GM12878 (cell line): ENCODE data around the gene PIEZO2. TPM values are rescaled to one million over a fixed set of nuclear protein-coding genes. Genes with fewer than 3 reads are reported as not detected.

Experiments
- ATAC-seq: fragments of 200-7000 bp; cut with Tn5 transposase; 3 replicates; pipeline ENCODE4 v1.9.1; 2020; ENCODE audit warnings: mild to moderate bottlenecking, moderate library complexity
- BruUV-seq: library from RNA; stranded (reverse); fragments of 400-500 nt; replicated peaks from 2 replicates; lab custom pipeline; 2021; lab: Mats Ljungman, UMichigan
- CTCF ChIA-PET: fragments of 300-600 bp; sonication (Branson Sonifier 250); formaldehyde crosslinking; extraction: SDS; loops from one replicate; lab custom pipeline; 2021; ENCODE audit warnings: inconsistent platforms; lab: Yijun Ruan, JAX
- POLR2A ChIA-PET: fragments of 350-600 bp; formaldehyde crosslinking; extraction: SDS; loops from one replicate; lab custom pipeline; 2021; ENCODE audit warnings: inconsistent platforms; lab: Charles Lee
- RAD21 ChIA-PET: fragments of 300-600 bp; sonication (Branson Sonifier 250); formaldehyde crosslinking; loops from one replicate; lab custom pipeline; 2023; ENCODE audit warnings: antibody characterized with exemption; ENCODE audit not compliant: unreplicated experiment; lab: Charles Lee
- SMC1A ChIA-PET: fragments of 300-600 bp; sonication (Branson Sonifier 250); formaldehyde crosslinking; loops from one replicate; lab custom pipeline; 2023; ENCODE audit not compliant: unreplicated experiment, uncharacterized antibody; lab: Charles Lee
- DNase-seq: peaks from one replicate; pipeline ENCODE4 v3.0.0-alpha.2; 2011; ENCODE audit warnings: low read depth, low spot score
- FAIRE-seq: peaks from 3 replicates; lab custom pipeline; 2011; peaks lifted over from hg19 to GRCh38; lab: Jason Lieb, UNC
- H2AFZ ChIP-seq: 2 replicates; pipeline ENCODE4 v1.6.0; 2011; ENCODE audit warnings: low read depth, low read length, control low read depth; ENCODE audit not compliant: control insufficient read depth
- H3K27ac ChIP-seq: 2 replicates; pipeline ENCODE4 v1.5.1; 2011; ENCODE audit warnings: control low read depth; ENCODE audit not compliant: control insufficient read depth, insufficient read depth
- H3K27me3 ChIP-seq, 2 experiments: replicated peaks in 1 of 2; 2 replicates each; pipeline versions ENCODE4 v1.6.0 to v1.6.1; 2011; ENCODE audit warnings: low read length in 1 of 2; ENCODE audit not compliant: control insufficient read depth in 2 of 2, insufficient read depth in 2 of 2
- H3K36me3 ChIP-seq, 2 experiments: 2 replicates each; pipeline ENCODE4 v1.5.1; 2011; ENCODE audit warnings: low read length in 1 of 2; ENCODE audit not compliant: control insufficient read depth in 2 of 2, insufficient read depth in 2 of 2
- H3K4me1 ChIP-seq: 2 replicates; pipeline ENCODE4 v1.6.1; 2011; ENCODE audit warnings: mild to moderate bottlenecking, low read length, moderate library complexity, mixed read lengths; ENCODE audit not compliant: control insufficient read depth, insufficient read depth
- H3K4me2 ChIP-seq: 2 replicates; pipeline ENCODE4 v1.6.0; 2011; ENCODE audit warnings: control low read depth; ENCODE audit not compliant: control insufficient read depth, insufficient read depth
- H3K4me3 ChIP-seq: fragments of 200-600 bp; sonication (generic); 2 replicates; pipeline ENCODE4 v1.5.1; 2016
- H3K79me2 ChIP-seq: 2 replicates; pipeline ENCODE4 v1.6.0; 2011; ENCODE audit warnings: low read length; ENCODE audit not compliant: control insufficient read depth, insufficient read depth
- H3K9ac ChIP-seq: 2 replicates; pipeline ENCODE4 v1.8.0; 2011; ENCODE audit warnings: low read length, control low read depth, mixed read lengths; ENCODE audit not compliant: control insufficient read depth, insufficient read depth
- H3K9me3 ChIP-seq: replicated peaks from 3 replicates; pipeline ENCODE4 v1.5.1; 2011; ENCODE audit warnings: mild to moderate bottlenecking, low read length; ENCODE audit not compliant: control insufficient read depth, insufficient read depth
- H4K20me1 ChIP-seq: 2 replicates; pipeline ENCODE4 v1.6.0; 2011; ENCODE audit not compliant: control insufficient read depth, insufficient read depth
- IRF5 ChIP-seq: fragments of 450-650 bp; IDR thresholded peaks from 2 replicates; pipeline ENCODE4 v1.6.1; 2017; ENCODE audit warnings: borderline replicate concordance
- NR2C2 ChIP-seq: IDR thresholded peaks from 2 replicates; pipeline ENCODE4 v1.6.1; 2011; ENCODE audit warnings: borderline replicate concordance, low read depth; ENCODE audit not compliant: control insufficient read depth, insufficient read length
- ZNF592 ChIP-seq: fragments of 450-650 bp; IDR thresholded peaks from 2 replicates; pipeline ENCODE4 v1.6.1; 2017; ENCODE audit warnings: mild to moderate bottlenecking, moderate library complexity
- WGBS: methylation state at CpG from one replicate; pipeline ENCODE4 v1.1.6; 2016; ENCODE audit warnings: low lambda C conversion rate; ENCODE audit not compliant: insufficient replicate concordance, insufficient coverage; ENCODE audit errors: missing lambda C conversion rate; 5-methylcytosine and 5-hydroxymethylcytosine counted together
- in situ Hi-C: fragments of 300-500 bp; cut with MboI; formaldehyde crosslinking; loops from 9 replicates; pipeline ENCODE4 v1.14.3; 2018; ENCODE audit warnings: mixed read lengths
- intact Hi-C: fragments of 100-400 bp; cut with micrococcal nuclease; formaldehyde crosslinking; loops from one replicate; pipeline ENCODE4 v1.14.2; 2022; ENCODE audit not compliant: unreplicated experiment
- polyA plus RNA-seq, 11 experiments: library from polyadenylated mRNA; depleted of rRNA in 4 of 11; unstranded in 6 of 11; stranded (reverse) in 5 of 11; fragments of >200 nt; fragmentation: Nextera tagmentation in 4 of 11; fragmentation: Illumina TruSeq in 1 of 11; extraction: Ambion mirVana in 4 of 11; extraction: Trizol in 1 of 11; gene quantifications; 1 replicate in 1 of 11; 2 replicates in 10 of 11; pipeline versions ENCODE4 v1.2.1 to v1.2.3, GENCODE V29; 2011 to 2016; ENCODE audit warnings: inconsistent platforms in 2 of 11, missing spikeins in 2 of 11, low read depth in 1 of 11
- total RNA-seq, 4 experiments: library from RNA; depleted of rRNA in 3 of 4; stranded (reverse); fragments of >200 nt in 3 of 4; fragmentation: Illumina TruSeq in 1 of 4; extraction: Trizol in 1 of 4; gene quantifications; 2 replicates each; pipeline versions ENCODE4 v1.2.1 to v1.2.3, GENCODE V29; 2013 to 2021

Gene PIEZO2
- total and polyA plus RNA-seq, 10 of the 15 experiments (the other 5 are each of a cell fraction or from before 2014, with no cell fraction given), result 6.7 to 42.3 (median 27.4) TPM

GRCh38 chr18:10687161-10687925 is 462.0 kb downstream of the PIEZO2 start:
- POLR2A ChIA-PET, result no interaction called here
- BruUV-seq, result no TSS peak
- 55% methylated on average over 8 of the region's 8 CpGs for WGBS

More at GRCh38 chr18:10687161-10687925, 462.0 kb downstream of the PIEZO2 start:
- Histone ChIP-seq H3K4me3 (no peak overlapping the region), H2AFZ (no peak overlapping the region), H3K9ac (no peak overlapping the region), H3K27ac (no peak overlapping the region), H3K4me1 (no peaks in the 10 kb centered on the region; the same call in 1 of the 2 replicates), H3K36me3 (peaks cover 0 to 5% of the 10 kb centered on the region in 2 experiments; a peak in 3 of 4 replicates), H3K4me2 (no peak overlapping the region), H3K27me3 (no peaks in the 10 kb centered on the region), H3K79me2 (no peaks in the 10 kb centered on the region), H3K9me3 (no peaks in the 10 kb centered on the region; the same call in 2 of the 3 replicates)
- RAD21 ChIA-PET, result no interaction called here
- intact Hi-C loops (loop anchor here (10.0 kb wide), 1 partner anchor 123 kb away; no protein-coding TSS in a partner anchor), in situ Hi-C loops (no loop called here)
- FAIRE-seq, result no peak
- CTCF ChIA-PET, result no interaction called here
- TF ChIP-seq NR2C2, result no peak
- no peak for TF ChIP-seq ZNF592
- TF ChIP-seq IRF5, result no peak
- TF ChIP-seq, all 136 proteins: peak for 0
- no peaks in the 10 kb centered on the region for H4K20me1 ChIP-seq
- DNase-seq (no peak), ATAC-seq (no peak)
- SMC1A ChIA-PET, result no interaction called here
